ENCODE measurements around the gene MS4A1.

GRCh38 chr11:60447070-60447469 lies 8.6 kb upstream of the MS4A1 start:
- TF ChIP-seq, protein P1, sequence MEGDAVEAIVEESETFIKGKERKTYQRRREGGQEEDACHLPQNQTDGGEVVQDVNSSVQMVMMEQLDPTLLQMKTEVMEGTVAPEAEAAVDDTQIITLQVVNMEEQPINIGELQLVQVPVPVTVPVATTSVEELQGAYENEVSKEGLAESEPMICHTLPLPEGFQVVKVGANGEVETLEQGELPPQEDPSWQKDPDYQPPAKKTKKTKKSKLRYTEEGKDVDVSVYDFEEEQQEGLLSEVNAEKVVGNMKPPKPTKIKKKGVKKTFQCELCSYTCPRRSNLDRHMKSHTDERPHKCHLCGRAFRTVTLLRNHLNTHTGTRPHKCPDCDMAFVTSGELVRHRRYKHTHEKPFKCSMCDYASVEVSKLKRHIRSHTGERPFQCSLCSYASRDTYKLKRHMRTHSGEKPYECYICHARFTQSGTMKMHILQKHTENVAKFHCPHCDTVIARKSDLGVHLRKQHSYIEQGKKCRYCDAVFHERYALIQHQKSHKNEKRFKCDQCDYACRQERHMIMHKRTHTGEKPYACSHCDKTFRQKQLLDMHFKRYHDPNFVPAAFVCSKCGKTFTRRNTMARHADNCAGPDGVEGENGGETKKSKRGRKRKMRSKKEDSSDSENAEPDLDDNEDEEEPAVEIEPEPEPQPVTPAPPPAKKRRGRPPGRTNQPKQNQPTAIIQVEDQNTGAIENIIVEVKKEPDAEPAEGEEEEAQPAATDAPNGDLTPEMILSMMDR (IDR thresholded peaks at IDR 0.05) = no peak
- no peak for TF ChIP-seq POLR2A (IDR thresholded peaks at IDR 0.05)
